ENCODE measurements around the gene CAV2. TPM values are rescaled to one million over a fixed set of nuclear protein-coding genes. Genes with fewer than 3 reads are reported as not detected.

The CAV2 gene
- polyA plus RNA-seq, 4 donors: 22.2 to 29.8 (median 26.4) TPM

DNA sequence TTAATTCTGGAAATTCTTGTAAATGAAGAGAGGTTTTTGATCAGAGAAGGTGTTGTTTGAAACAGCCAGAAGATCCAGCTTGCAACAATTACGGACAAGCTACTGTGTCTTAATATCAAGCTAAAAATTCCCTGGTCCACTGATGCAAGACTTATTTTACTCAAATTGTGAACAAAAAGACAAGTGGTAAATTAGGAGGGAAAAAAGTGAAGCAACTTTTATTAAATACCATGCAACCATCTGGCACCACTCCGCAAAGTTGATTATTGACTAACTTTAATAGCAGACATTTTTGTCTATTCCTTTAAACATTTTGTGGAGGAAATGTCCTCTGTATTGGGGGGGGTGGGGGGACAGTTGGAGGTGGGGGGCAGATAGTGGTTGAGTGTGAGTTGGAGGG is 5.1 kb upstream of the CAV2 start:
- DNase-seq (ENCODE audit: low read depth in 4 of 4, low spot score in 2 of 4): no peak

DNA sequence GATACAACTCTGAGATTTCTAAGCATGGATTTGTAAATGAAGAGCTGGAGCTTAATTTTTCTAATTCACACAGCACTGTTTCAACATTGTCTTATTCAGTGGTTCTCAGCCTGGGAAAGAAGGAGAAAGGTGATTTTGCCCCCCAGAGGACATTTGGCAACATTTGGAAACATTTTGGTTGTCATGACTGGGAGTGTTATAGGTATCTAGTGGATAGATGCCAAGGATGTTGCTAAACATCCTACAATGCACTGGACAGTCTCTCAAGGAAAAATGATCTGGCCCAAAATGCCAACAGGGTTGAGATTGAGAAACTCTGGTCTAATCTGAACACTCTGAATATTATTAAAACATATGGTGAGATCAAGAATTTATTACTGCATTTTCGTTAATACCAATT is 3.8 kb upstream of the CAV2 start:
- DNase-seq (ENCODE audit: low read depth in 4 of 4, low spot score in 2 of 4): no peak

DNA sequence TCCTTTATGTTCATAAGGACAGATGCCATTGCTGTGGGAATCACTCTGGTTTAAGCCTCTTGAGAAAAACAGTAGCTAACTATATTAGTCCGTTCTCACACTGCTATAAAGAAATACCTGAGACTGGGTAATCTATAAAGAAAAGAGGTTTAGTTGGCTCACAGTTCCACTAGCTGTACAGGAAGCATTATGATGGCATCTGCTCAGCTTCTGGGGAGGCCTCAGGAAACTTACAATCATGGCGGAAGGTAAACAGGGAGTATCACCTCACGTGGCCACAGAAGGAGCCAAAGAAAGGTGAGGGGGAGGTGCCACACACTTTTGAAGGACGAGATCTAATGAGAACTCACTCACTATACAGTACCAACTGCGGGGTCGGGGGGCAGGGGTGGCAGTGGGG is 2.9 kb upstream of the CAV2 start:
- DNase-seq (ENCODE audit: low read depth in 4 of 4, low spot score in 2 of 4): no peak

DNA sequence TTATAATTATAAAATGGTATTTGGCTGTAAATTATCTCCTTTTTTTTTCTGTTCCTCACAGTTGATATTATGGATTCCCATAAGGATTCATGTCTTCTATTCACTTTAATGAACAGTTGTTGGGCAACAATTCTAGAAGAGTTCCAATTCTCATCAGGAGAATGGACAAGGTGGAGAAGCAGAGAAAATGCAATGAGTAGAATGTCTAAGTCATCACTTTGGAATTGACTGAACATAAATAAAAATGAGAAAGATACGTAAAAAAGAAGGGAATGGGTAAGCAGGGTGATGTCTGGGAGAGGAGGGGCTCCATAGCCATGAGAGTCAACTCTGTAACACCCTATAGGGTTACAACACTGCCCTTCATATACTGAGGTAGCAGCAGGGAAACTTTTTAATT is 1.8 kb upstream of the CAV2 start:
- DNase-seq (ENCODE audit: low read depth in 4 of 4, low spot score in 2 of 4): no peak

DNA sequence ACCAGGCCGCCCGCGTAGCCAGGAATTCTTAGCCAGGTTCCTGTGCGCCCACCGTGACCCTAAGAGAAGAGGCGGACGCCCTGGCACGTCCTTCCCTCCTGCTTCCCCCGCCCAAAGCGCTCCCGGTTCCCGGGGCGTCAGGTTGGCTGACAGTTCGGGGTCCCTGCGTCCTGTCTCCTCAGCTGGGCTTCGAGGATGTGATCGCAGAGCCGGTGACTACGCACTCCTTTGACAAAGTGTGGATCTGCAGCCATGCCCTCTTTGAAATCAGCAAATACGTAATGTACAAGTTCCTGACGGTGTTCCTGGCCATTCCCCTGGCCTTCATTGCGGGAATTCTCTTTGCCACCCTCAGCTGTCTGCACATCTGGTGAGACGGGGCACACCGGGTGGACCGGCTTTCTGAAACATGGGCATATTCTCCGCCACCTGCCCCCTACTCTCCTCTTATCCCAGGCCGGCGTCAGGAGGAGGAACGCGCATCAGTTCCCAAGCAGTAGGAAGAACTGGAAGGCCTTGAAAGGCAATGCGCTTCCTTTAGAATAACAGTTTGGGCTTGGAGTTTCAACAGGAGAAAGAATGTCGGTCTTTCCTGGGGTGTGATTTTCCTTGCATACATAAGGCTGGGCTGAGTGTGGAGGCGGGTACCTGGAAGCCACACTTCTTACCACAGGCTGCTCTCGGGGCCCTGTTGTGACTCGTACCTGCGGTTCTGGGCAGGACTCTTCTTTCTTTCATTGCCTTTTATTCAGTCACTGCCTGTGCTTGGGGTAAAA is 728 bp downstream of the CAV2 start:
- peak in 1 of 4 donors; percentile 29 for DNase-seq (ENCODE audit: low read depth in 4 of 4, low spot score in 2 of 4)

DNA sequence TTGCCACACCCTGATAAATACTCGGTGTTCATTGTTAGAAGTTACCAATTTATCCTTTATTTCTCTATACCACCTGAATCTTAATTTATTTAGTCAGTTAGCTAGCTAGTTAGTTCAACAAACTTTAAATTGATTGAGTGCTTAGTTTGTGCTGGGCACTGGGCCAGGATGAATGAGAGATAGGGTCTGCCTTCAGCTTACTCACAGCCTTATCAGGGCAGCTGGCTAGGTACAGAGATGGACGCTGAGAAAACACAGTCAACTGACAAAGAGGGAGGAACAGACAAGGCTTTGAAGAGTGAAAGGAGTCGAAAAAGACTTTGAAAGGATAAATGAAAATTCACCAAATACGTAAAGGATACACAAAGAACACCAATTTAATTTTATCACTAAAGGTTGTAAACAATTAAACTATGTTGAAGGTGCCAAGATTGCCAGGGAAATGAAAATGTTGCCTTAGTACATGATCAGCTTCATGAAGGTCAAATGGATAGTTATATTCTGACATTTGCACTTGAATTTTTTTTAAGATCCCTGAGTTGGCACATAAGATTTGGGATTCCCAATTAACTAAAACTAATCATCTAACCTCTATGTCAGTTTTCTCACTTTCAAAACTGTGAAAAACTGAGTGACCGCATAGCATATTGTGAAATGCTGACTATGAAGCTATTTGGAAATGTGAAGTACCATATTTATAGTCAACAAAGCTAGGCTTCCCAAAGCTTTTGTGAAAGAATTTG is 2.1 kb downstream of the CAV2 start:
- DNase-seq (ENCODE audit: low read depth in 4 of 4, low spot score in 2 of 4): no peak

DNA sequence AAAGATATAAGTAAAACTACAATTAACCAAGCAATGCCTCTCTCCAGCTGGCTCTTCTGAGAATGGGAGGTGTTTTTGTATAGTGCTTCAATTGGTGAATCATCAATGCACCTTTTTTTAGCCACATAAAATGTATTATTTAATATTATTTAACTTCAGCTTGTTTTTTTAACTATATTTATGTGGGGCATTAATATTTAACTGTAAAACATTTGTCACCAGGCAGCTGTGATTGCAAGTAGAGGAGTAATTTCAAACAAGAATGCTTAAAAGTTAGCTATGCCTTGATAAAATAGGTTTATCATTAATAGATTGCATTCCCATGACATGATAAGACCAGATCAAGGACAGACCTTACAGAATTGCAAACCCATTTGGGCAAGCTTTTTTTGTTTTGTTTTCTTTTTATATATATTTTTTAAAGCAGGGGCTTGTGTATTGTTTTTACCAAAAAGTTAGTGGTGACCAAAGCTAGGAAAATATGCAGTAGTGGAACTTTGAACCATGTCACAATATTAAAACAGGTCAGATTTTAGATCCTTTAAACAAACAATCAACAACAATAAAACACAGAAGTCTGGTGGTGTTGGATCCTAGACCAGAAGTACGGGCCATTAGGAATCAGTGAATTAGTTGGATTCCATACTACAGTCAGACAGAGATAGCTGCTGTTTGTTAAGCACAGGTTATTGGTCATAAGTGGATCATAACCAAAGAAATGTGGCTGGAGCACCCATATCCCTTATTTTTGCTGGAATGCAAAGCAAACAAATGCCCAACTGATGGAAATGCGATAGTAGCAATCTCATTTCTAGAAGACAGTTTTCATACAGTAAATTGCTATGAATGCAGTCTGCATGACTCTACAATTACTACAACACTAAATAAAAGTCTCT is 2.9 kb downstream of the CAV2 start:
- no peak for DNase-seq (ENCODE audit: low read depth in 4 of 4, low spot score in 2 of 4)

DNA sequence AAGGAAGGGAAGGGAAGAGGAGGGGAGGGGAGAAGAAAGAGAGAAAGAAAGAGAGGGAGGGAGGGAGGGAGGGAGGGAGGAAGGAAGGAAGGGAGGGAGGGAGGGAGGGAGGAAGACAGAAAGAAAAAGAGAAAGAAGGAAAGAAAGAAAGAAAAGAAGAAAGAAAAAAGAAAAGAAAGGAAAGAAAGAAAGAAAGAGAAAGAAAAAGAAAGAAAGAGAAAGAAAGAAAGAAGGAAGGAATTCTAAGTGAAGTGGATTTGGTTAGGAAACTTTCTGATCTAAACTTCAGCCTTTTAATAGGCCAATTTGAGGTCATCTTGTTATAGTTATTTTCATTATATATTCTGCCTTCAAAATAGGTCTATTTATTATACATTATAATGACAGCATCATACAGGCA is 4.3 kb downstream of the CAV2 start:
- DNase-seq (ENCODE audit: low read depth in 4 of 4, low spot score in 2 of 4): no peak

DNA sequence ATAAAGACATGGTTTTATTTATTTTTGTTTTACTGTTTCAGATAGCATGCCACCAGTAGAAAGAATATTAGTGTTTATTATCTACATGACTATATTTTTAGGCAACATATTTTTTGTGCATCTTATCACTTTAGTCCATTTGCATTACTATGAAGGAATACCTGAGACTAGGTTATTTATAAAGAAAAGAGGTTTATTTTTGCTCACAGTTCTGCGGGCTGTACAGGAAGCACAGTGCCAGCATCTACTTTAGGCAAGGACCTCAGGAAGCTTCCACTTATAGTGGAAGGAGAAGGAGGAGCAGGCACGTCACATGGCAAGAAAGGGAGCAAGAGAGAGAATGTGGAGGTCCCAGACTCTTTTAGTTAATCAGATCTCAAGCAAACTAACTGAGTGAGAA is 5.7 kb downstream of the CAV2 start:
- no peak for DNase-seq (ENCODE audit: low read depth in 4 of 4, low spot score in 2 of 4)

DNA sequence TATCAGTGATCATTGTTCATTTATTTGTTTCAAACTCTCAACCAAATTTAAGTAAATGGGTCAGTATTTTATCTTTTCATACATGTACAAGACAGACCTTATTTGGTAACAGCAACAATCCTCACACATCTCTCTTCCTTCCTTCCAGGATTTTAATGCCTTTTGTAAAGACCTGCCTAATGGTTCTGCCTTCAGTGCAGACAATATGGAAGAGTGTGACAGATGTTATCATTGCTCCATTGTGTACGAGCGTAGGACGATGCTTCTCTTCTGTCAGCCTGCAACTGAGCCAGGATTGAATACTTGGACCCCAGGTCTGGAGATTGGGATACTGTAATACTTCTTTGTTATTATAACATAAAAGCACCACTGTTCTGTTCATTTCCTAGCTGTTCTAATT is 6.3 kb downstream of the CAV2 start:
- no peak for DNase-seq (ENCODE audit: low read depth in 4 of 4, low spot score in 2 of 4)

DNA sequence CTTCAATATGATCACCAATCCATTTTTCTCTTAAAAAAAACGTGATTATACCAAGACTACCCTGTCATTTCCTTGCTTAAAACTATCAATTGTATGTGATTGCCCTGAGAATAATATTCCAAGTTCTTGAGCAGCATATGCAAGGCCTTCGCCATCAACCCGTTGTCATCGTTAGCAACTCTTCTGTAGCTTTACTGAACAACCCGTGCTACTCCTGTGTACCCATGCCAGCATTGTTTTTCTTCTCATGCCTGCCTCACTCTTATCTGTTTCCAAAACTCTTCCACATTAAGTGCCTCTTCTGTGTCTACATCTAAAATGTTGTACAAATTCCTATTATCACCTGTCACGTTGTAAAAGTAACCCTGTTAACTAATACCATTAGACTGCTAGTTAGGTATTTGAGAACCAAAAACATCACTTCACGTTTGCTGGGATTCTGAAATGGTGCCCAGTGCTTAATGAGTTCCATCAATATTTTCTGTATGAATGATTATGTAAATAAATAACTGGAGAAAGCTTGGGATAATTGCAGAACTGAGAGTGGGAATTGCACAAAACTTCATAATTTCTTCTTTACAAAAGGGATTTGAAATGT is 10.5 kb downstream of the CAV2 start:
- no peak for DNase-seq (ENCODE audit: low read depth in 4 of 4, low spot score in 2 of 4)

DNA sequence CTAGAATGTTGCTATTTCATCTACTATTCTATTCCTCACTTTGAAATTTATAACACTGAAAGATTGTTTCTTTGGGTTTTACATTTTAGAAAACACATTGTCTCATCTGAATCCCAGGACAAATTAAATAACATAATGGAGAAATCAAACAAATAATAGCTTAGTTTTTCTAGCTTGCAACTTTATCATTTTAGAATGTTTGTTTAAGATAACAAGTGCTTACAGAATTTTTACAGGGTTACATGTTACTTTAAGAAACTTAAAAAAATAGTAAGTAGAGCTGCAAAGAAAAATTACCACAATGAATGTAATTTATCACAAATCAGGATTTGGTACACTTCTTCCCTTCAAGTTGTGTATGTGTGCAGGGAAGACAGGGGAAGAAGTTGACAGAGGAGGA is 11.3 kb downstream of the CAV2 start:
- DNase-seq (ENCODE audit: low read depth in 4 of 4, low spot score in 2 of 4): no peak

DNA sequence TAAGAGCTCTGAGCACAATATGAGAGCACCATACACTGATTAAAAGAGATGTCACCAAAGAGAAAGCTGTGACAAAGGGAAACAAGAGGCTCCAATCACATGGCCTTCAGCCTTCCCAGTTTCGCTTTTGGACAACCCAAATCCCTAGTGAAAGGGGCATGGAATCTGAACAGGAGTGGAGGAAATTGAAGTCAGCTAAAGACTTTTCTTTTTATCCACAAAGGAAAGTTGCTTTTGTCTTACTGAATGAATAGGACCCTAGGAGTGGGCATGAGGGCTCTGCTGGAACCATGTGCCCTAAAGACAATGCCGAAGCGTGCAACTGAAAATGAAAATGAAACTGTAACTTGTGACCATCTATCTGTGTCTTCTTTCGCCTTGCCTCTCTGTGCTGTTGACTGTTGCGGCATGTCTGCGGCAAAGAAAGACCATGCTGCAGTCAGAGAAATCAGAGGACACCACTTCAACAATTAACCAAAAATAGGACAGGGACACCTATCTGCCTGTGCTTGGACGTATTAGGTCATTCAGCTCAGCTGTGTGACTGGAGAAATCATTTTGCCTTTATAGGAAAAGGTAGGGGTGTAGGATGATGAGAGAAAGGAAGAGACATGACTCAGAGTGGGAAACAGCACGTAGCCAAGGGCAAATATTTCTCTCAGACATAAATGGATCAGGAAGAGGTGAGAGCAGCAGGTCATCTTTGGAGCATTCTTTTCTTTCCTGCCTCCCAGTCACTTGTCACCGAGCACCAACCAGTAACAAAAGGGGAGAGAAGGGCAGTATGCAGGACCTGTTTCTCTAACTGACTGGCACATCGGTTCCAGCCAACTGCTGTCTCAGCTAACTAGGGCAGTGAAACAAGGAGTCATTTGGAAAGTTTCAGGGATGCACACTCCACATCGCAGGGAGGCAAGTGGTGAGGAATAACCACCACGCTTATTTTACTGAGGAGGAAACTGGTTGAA is 12.3 kb downstream of the CAV2 start:
- no peak for DNase-seq (ENCODE audit: low read depth in 4 of 4, low spot score in 2 of 4)

DNA sequence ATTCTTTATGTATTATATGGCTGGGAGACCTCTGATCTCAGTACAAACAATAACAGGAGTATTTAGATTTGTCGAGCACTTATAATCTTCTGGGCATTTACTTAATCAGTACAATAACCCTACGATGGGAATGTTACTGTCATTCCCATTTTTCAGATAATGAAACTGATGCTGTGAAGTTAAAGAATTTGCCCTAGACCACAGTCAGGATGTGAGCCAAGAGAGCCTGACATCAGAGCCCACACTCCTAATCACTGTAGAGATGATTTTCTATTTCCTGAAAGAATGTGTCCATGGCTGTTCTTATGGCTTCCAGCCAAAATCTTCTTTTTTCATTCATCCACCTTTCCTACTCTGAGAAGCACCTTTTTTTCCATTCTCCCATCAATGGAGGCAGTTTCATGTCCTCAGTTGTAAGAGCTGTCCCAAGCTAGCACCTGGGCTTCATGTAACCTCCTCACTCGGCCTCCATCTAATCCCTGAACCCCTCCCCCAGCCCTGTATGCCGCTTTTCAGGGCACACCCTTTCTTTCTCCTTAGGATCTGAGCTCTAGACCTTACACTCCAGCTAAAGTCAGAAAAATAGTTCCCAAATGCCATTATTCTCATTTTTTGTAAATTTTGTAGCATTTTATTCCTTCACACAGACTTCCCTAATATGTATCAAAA is 13.1 kb downstream of the CAV2 start:
- no peak for DNase-seq (ENCODE audit: low read depth in 4 of 4, low spot score in 2 of 4)

DNA sequence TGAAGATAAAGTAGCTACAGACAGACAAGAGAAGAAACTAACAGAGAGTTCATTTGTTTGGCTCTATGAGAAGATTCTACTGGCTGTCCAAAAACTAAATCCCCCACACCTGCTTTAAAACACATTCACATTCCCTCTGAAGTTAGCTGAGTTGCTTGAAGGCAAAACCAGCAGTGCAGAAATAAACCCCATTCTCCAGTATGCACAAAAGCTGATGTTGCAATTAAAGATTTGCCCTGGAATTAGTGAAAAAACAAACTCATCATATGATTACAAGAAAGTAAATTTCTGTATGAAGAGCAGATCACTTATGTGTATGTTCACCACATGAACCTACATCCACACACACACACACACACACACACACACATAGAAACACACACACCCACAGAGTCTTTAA is 16.0 kb downstream of the CAV2 start:
- no peak for DNase-seq (ENCODE audit: low read depth in 4 of 4, low spot score in 2 of 4)

DNA sequence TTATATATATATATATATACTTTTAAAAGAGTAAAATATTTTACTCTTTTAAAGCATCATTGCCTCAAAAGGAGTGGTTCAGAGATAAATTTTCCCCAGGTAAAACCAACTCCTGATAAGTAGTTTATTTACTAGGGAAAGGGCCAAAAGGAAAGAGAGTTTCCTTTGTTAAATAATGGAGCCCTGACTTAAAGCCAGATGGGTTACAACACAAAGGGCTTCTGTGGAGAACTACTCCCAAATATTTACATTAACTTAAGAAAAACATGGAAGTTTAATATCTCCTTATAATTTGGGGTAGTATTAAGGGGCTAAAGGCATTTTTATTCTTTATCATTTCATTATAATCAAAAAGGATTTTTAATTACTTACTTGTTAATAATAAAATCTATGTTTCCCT is 16.8 kb downstream of the CAV2 start:
- no peak for DNase-seq (ENCODE audit: low read depth in 4 of 4, low spot score in 2 of 4)

DNA sequence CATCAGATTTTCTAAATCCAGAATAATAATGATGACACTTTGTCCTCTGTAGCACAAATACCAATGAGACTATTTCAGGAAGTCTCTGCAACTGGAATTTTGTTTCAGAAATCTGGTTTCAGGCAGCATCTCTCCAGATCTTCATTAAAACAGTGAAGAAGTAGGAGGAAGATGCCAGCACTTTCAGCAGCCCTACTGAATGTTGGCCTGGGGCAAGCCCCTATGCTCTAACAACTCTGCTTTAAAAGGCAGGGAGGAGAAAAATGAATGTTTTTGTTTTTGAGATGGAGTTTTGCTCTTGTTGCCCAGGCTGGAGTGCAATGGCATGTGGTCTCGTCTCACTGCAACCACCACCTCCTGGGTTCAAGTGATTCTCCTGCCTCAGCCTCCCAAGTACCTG is 18.1 kb downstream of the CAV2 start:
- DNase-seq (ENCODE audit: low read depth in 4 of 4, low spot score in 2 of 4): no peak

DNA sequence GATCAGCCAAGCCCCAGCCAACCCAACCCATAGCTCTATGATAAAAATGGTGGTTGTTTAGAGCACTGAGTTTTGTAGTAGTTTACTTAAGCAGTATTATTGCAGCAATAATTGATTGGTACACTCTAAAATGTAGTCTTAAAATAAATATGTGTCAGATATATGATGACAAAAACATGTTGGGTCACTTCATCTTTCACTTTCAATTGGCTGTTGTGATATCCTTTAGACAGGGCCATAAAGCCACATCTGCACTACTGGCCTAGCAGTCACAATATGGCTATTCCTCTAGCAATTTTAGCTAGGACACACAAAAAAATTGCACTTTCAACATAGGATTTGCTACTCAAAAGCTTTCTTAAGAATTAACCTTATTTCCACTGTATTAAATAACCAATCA is 19.4 kb downstream of the CAV2 start:
- no peak for DNase-seq (ENCODE audit: low read depth in 4 of 4, low spot score in 2 of 4)

DNA sequence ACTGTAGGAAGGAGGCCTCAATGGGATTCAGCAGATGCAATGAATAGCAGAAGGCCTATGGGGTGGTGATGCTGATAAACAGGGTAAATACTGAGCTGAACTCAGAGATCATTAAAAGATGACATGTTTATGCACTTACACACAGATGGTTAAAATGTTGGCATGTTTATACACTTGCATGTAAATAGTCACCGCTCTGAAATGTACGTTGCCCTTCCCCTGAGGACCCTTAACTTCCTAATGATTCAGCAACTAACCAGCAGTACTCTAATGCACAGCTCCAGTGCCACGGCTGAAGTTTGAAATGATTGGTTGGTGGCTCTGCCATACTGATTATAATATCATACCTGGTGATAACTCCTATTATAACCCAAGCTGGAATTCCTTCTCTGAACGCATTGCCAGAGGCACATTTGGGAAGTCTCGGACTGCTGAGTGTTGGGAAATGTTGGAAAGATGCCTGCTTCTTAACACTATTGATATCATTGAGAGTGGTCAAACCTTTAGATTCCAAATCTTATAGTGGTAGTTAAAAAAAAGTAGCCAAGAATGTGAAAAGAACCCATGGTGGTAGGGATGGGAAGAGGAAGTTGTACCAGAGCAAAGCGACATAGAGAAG is 21.6 kb downstream of the CAV2 start:
- DNase-seq (ENCODE audit: low read depth in 4 of 4, low spot score in 2 of 4): no peak
